GM21367 (cell line): ENCODE data around the gene UBR2.
"Not testable (repeated sequence)": the region's sequence is repeated elsewhere in the genome, so short reads cannot be mapped to it uniquely, and the experiment has no call there.

Experiments used
- ATAC-seq: cut with Tn5 transposase; IDR thresholded peaks from one replicate; pipeline ENCODE4 v1.9.1; 2021; ENCODE audit not compliant: unreplicated experiment

Gene UBR2

DNA sequence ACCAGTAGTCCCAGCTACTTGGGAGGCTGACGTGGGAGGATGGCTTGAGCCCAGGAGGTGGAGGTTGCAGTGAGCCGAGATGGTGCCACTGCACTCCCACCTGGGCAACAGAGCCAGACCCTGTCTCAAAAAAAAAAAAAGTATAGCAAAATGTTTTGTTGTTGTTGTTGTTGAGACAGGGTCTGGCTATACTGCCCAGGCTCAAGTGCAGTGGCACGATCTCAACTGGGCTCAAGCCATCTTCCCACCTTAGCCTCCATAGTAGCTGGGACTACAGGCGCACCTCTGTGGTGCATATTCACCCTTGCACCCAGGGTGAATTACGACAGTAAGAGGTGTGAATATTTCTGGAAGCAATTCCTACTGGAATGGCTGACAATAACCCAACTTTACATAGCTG lies 11.4 kb upstream of the UBR2 start:
- ATAC-seq = no peak

DNA sequence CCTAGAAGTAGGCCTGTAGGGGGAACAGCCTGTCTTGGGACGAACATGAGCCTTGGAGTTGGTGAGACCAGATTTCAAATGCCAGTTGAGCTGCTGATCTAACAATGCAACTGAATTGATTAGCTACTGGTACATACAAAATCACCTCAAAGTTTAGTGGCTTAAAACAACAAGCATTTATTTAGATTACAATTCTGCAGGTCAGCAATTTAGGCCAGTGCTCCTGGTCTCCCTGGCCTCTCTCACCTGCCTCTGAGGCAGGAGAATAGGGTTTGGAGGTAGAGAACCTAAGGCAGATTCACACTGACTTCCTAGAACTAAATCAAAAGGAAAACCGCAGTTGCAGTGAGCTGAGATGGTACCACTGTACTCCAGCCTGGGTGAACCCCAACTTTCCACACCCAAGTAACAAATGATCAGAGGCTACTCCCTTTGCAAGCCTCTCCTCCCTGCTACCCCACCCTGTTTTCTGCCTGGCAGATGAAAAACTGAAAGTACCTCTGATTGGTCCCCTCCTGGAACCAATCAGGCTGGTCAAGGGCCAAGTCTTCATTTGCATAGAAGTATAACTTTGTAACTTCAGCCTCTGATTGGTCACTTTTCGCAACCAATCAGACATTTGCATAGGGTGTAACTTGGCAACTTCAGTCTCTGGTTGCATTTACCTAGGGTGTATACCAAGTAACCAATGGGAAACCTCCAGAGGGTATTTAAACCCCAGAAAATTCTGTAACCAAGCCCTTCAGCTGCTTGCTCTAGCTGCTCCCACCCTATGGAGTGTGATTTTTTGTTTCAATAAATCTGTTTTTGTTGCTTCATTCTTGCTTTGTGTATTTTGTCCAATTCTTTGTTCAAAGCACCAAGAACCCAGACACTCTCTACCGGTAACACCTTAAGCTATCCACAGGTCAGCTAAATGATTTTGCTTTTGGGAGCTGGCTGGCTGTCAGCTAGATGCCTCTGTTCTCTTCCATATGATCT lies 8.1 kb upstream of the UBR2 start:
- no peak for ATAC-seq

DNA sequence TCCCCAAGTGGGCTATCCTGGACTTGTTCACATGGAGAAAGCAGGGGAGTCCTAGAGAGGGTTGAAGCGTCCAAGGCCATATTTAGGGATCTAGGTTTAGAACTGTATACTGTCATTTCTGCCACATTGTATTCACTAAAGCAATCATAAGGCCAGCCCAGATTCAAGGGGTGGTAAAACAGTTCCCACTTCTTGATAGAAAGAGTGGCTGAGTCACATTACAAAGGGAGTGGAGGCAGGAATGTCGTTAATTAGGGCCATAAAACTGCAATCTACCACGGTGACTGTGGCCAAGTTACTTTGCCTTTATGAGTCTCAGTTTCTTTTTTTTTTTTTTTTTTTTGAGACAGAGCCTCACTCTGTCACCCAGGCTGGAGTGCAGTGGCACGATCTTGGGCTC lies 7.4 kb upstream of the UBR2 start:
- ATAC-seq = no peak

DNA sequence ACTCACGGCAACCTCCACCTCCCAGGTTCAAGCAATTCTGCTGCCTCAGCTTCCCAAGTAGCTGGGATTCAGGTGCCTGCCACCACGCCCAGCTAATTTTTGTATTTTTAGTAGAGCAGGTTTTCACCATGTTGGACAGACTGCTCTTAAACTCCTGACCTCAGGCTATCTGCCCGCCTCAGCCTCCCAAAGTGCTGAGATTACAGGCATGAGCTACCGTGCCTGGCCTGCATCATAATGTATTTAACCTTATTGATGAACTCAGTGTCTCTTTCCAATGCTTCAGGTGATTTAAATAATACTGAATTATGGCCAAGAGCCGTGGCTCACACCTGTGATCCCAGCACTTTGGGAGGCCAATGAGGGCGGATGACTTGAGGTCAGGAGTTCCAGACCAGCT lies 4.6 kb upstream of the UBR2 start:
- ATAC-seq = not testable (repeated sequence)

DNA sequence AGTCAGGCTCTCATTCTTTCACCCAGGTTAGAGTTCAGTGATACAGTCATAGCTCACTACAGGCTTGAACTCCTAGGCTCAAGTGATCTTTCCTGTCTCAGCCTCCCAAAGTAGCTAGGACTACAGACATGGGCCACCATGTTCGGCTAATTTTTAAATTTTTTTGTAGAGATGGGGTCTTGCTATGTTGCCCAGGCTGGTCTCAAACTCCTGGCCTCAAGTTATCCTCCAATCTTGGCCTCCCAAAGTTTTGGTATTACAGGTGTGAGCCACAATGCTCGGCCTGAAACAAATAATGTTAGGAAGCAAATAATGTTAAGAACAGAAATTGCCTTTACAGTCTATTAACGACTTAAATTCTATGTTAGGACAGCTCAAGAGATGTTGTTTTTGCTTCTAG lies 1.8 kb upstream of the UBR2 start:
- no peak for ATAC-seq

DNA sequence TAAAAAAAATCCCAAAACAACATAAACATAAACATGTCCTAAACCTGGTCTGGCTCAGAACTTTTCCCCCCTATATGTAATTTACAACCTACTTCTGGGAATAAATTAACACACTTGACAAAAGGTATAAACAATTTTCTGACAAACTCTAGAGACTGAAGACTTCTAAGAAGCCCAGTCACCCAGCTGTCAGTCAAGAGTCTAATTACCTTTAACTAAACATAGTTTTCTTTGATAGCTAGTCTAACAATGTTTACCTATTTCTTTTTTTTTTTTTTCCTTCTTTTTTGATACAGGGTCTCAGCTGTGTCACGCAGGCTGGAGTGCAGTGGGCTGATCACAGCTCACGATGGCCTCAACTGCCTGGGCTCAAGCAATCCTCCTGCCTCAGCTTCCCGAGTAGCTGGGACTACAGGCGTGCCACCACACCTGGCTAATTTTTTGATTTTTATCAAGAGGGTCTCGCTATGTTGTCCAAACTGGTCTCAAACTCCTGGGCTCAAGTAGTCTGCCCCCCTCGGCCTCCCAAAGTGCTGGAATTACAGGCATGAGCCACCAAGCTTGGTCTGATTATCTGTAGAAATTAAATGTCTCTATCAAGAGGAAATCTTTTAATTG lies 932 bp upstream of the UBR2 start:
- no peak for ATAC-seq

DNA sequence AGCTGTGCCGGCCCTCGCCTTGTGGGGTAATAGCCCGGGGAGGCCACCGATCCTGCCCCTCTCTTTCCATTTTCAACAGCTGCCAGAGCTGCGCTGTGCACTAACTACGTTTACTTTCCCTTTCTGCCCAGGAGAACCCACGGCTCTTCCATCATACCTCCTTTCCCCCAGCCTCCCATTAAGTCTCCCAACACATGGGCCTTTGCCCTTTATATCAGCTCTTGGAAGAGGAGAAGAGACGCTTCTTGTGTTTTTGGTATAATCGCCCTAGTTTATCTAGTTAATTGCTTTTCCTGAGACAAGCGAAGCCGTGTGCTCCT lies 637 bp downstream of the UBR2 start:
- ATAC-seq = peak; percentile 5

DNA sequence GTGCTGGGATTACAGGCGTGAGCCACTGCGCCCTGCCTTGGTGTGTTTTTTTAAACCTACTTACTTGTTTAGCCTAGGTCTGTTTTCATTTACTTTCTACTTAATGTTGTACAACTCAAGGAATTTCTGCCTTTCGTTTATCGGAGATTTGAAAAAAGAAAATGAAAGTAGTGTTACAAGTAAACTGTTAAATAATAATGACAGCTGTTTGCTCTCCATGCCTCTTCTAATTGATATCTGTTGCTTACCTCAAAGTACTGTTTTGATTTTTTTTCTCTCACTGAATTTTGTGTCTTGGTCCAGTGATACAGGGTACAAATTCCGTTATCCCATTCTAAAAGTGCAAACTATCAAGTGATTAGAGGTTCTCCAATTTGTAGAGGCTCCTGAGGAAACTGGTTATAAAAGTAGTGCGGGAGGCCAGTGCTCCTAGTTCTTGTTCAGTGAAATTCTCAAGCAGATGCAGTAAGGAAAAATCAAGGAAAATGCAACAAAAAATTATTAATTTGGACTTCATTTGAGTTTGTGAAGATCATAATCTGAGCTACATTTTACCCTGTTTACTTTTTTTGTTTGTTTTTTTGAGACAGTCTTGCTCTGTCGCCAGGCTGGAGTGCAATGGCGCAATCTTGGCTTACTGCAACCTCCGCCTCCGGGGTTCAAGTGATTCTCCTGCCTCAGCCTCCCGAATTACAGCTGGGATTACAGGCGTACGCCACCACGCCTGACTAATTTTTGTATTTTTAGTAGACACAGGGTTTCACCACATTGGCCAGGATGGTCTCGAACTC lies 2.2 kb downstream of the UBR2 start:
- no peak for ATAC-seq

DNA sequence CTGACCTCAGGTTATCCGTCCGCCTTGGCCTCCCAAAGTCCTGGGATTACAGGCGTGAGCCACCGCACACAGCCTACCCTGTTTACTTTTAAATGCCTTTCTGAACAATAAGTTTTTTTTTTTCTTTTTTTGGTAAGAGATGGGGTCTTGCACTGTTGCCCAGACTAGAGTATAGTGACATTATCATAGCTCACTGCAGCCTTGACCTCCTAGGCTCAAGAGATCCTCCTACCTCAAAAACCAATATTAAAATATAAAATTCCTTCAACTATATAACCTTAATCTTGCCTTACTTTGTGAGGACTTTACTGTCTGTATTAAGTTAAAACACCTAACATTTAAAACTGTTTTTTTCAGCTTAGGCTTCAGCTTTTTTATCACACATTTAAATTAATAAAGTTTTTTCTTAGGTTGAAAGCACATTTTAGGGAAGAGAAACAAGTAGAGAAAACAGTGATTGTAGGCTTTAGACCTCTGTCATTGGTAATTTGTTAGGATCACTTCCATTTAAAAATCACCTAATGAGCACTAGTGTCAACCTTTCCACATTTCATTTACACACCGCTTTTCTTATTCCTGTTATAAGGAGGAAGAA lies 2.9 kb downstream of the UBR2 start:
- no peak for ATAC-seq

DNA sequence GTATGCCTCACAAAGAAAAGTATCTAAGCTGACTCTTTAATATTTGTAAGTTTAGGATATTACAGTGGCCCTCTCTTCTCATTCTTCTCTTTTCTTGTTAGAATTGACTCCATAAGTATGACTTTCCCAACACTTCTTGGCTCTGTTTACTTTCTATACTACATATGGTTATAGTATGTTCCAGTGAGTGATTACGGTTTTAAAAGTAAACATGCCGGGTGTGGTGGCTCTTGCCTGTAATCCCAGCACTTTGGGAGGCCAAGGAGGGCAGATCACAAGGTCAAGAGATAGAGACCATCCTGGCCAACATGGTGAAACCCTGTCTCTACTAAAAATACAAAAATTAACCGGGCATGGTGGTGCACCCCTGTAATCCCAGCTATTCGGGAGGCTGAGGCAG lies 3.4 kb downstream of the UBR2 start:
- not testable (repeated sequence) for ATAC-seq

DNA sequence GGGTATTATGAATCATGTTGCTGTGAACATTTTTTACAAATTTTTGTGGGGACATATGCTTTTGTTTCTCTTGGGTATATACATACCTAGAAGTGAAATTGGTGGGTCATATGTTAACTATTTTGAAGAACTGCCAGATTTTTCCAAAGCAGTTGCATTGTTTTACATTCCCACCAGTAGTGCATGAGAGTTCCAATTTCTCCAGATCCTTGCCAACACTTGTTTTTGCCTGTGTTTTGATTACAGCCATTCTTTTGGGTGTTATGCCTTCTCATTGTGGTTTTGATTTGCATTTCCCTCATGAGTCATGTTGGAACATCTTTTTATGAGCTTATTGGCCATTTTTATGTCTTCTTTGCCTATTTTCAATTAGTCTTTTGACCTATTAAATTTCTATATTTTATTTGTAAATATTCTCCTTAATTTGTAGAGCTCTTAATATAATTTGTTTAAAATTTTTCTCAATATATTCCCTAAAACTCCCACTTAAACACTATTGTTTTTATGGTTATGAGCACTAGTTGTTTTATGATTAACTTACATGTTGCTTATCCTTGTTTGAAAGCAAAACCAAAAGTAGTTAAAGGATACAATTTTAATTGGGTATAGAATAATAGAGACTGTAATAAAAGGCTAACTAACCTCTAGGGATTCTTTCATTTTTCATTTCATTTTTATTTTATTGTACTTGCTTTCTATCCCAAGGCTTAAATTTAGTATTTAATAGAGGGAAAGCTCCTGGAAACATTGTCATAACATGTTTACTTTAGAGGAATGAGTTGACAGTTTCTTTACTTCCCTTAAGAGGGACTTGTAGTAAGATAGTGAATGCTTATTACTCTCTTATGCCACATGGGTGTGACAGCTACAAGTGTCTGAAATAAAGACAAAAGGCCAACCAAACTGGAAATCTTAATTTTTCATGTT lies 5.5 kb downstream of the UBR2 start:
- no peak for ATAC-seq

DNA sequence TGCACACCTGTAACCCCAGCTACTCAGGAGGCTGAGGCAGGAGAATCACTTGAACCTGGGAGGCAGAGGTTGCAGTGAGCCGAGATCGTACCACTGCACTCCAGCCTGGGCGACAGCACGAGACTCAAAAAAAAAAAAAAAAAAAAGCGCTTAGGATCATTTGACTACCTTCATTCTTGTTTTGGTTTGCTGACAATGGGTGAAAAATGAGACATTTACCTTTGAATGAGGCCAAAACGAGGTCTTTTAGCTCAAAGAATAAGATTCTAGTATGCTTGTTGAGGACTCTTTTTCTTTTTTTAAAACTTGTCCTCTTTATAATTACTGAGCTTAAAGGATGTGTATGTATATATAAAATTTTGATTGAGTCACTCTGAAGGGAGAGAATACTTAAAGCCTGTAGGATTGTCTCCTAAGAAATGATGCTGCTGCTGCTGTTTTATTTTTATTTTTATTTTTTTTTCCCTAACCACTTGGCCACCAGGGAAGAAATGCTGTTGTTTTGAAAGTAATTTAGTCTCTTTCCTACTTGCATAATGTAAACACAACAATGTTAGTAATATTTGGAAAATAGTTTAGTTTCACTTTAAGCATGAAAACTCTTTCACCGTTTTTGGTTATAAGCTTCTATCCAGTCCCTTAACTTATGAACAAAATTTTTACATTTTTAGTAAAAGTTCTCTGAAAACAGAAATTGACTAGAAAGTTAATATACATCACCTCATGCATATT lies 7.9 kb downstream of the UBR2 start:
- ATAC-seq = peak; percentile 26

DNA sequence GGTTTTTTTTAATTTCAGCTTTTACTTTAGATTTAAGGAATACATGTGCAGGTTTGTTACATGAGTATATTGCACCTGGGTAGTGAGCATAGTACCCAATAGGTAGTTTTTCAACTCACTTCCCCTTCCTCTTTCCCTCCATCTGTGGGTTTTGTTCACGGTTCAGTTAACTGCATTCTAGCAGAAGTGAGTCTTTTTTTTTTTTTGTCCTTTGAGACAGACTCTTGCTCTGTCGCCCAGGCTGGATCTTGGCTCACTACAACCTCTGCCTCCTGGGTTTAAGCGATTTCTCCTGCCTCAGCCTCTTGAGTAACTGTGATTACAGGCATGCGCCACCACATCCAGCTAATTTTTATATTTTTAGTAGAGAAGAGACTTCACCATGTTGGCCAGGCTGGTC lies 8.7 kb downstream of the UBR2 start:
- peak; percentile 76 for ATAC-seq

DNA sequence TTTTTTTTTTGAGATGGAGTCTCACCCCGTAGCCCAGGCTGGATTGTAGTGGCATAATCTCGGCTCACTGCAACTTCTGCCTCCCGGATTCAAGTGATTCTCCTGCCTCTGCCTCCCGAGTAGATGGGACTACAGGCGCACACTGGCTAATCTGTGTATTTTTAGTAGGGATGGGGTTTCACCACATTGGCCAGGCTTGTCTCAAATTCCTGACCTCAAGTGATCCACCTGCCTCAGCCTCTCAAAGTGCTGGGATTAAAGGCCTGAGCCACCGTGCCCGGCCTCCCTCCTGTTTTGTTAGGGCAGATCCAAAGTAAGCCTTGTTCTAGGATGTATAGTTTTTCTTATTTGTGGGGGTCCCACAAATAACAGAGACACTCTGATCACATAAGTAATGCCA lies 12.7 kb downstream of the UBR2 start:
- not testable (repeated sequence) for ATAC-seq

DNA sequence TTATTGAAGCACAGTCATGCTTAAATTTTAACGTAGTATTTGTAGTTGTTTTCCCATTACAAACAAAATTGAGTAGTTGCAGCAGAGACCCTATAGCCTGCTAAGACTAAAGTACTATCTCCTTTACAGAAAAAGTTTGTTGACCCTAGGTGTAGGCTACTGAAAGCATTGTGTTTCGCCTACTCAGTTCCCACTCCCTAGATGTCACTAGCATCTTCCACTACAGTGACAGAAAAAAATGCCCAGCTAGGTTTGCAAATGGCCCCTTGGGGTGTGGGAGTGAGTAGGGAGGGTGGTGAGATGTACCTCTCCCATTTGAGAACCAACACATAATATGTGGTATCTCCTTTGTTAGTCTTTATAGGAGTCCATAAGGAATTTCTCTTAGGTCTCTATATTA lies 34.5 kb downstream of the UBR2 start:
- ATAC-seq = no peak

DNA sequence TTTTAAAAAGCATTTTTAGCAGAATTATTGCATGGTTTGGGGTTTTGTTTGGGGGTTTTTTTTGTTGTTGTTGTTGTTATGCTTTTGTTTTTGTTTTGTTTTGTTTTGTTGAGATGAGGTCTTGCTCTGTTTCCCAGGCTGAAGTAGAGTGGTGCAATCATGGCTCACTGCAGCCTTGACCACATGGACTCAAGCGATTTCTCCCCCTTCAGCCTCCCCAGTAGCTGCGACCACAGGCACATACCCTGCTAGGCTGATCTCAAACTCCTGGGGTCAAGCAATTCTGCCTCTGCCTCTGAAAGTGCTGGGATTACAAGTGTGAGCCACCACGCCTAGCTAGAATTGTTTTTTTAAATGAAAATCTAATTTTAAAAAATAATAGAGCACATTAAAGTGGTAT lies 35.7 kb downstream of the UBR2 start:
- ATAC-seq = no peak

DNA sequence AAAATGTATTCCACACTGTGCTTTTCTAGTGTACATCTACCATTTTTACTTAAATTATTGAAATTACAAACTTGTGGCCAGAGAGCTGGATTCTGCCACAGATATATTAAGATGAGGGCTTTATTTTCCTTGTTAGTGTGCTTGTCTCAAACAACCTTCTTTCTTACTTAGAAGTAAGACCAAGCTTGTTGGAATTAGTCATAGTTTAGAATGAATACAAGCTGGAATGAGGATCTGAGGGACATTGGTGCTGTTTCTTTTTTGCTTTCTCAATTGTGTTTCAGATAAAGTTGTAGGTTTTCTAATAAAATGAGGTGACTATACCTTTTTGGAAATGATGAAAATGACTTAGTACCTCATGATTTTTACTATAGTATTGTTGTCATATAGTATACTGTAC lies 40.3 kb downstream of the UBR2 start:
- ATAC-seq = no peak

DNA sequence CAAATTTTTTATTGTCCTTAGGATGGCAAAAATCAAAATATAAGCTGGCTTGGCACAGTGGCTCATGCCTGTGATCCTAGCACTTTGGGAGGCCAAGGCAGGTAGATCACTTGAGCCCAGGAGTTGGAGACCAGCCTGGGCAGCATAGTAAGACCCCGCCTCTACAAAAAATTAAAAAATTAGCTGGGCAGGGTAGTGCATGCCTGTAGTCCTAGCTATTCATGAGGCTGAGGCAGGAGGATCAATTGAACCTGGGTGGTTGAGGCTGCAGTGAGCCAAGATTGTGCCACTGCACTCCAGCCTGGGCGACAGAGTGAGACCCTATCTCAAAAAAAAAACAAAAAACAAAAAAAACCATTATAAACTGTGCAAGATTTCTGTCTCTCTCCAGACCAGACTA lies 40.9 kb downstream of the UBR2 start:
- not testable (repeated sequence) for ATAC-seq

DNA sequence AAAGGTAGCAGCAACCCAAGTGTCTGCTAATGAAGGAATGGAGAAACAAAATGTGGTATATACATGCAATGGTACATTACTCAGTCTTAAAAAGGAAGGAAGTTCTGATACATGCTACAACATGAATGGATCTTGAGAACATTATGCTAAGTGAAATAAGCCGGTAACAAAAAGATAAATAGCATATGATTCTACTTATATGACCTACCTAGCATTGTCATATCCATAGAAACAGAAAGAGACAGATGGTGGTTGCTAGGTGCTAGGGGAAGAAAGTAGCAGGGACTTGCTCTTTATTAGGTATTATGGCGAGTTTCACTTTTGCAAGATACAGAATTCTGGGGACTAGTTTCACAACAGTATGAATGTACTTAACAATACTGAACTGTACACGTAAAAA lies 46.6 kb downstream of the UBR2 start:
- no peak for ATAC-seq

DNA sequence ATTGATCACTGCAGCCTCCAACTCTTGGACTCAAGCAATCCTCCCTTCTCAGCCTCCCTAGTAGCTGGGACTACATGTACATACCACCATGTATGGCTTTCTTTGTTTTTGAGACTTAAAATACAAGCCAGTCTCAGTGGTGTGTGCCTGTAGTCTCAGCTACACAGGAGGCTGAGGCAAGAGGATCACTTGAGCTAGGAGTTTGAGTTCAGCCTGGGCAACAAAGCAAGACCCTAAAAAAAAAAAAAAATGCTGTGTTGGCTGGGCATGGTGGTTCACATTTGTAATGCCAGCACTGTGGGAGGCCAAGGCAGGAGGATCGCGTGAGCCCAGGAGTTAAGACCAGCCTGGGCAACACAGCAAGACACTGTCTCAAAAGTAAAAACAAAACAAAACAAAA lies 51.7 kb downstream of the UBR2 start:
- no peak for ATAC-seq
